IMR-90 (cell line): ENCODE results near the gene VAC14. TPM values are rescaled to one million over a fixed set of nuclear protein-coding genes. Genes with fewer than 3 reads are reported as not detected.

Experiments used
- ATAC-seq: fragments of 200-7000 bp; cut with Tn5 transposase; 2 replicates; pipeline ENCODE4 v1.9.1; 2020; ENCODE audit warnings: low read depth, mild to moderate bottlenecking, moderate library complexity
- BruUV-seq: library from RNA; stranded (reverse); fragments of 400-500 nt; replicated peaks from 2 replicates; lab custom pipeline; 2021; lab: Mats Ljungman, UMichigan
- CTCF ChIA-PET: fragments of 300-600 bp; formaldehyde crosslinking; extraction: SDS; loops from one replicate; lab custom pipeline; 2021; ENCODE audit warnings: antibody characterized with exemption; lab: Yijun Ruan, JAX
- POLR2A ChIA-PET: fragments of 300-600 bp; sonication (Branson Sonifier 250); formaldehyde crosslinking; loops from one replicate; lab custom pipeline; 2022; ENCODE audit warnings: antibody characterized with exemption; ENCODE audit not compliant: unreplicated experiment; lab: Charles Lee
- DNase-seq: peaks from one replicate; pipeline ENCODE4 v3.0.0; 2013
- H2AFZ ChIP-seq: replicated peaks from 2 replicates; pipeline ENCODE3; 2013; ENCODE audit warnings: low read length, mild to moderate bottlenecking; ENCODE audit not compliant: poor library complexity
- H2AK5ac ChIP-seq: 2 replicates; pipeline ENCODE4 v1.6.1; 2013; ENCODE audit warnings: low read depth, low read length, inconsistent platforms
- H2AK9ac ChIP-seq: replicated peaks from 2 replicates; pipeline ENCODE3; 2013; ENCODE audit warnings: mild to moderate bottlenecking, low read depth, low read length, moderate library complexity; ENCODE audit not compliant: poor library complexity
- H2BK120ac ChIP-seq: 2 replicates; pipeline ENCODE4 v1.6.1; 2013; ENCODE audit warnings: low read depth, low read length, inconsistent platforms
- H2BK15ac ChIP-seq: 3 replicates; pipeline ENCODE4 v1.6.1; 2013; ENCODE audit warnings: low read depth, low read length, inconsistent platforms
- H2BK20ac ChIP-seq: 2 replicates; pipeline ENCODE4 v1.6.1; 2013; ENCODE audit warnings: low read depth, mild to moderate bottlenecking, inconsistent platforms, low read length, moderate library complexity
- H2BK5ac ChIP-seq: 2 replicates; pipeline ENCODE4 v1.6.1; 2013; ENCODE audit warnings: mild to moderate bottlenecking, low read depth, low read length, inconsistent platforms; ENCODE audit not compliant: poor library complexity, severe bottlenecking
- H3K14ac ChIP-seq: replicated peaks from 2 replicates; pipeline ENCODE4 v1.6.1; 2013; ENCODE audit warnings: low read depth, low read length, inconsistent platforms
- H3K18ac ChIP-seq: 2 replicates; pipeline ENCODE4 v1.6.1; 2013; ENCODE audit warnings: low read depth, low read length, control low read depth
- H3K23ac ChIP-seq: 2 replicates; pipeline ENCODE4 v1.6.1; 2013; ENCODE audit warnings: low read depth, low read length, inconsistent platforms
- H3K27ac ChIP-seq: 2 replicates; pipeline ENCODE4 v1.5.1; 2013; ENCODE audit warnings: mild to moderate bottlenecking, control low read depth, low read length; ENCODE audit not compliant: insufficient read depth
- H3K27me3 ChIP-seq: 2 replicates; pipeline ENCODE4 v1.6.1; 2013; ENCODE audit warnings: low read length; ENCODE audit not compliant: control insufficient read depth, insufficient read depth
- H3K36me3 ChIP-seq: 2 replicates; pipeline ENCODE4 v1.6.1; 2013; ENCODE audit warnings: low read length, mixed read lengths; ENCODE audit not compliant: control insufficient read depth, insufficient read depth
- H3K4ac ChIP-seq: 2 replicates; pipeline ENCODE4 v1.6.1; 2013; ENCODE audit warnings: low read depth, low read length, inconsistent platforms
- H3K4me1 ChIP-seq: 2 replicates; pipeline ENCODE4 v1.6.1; 2013; ENCODE audit warnings: low read length, mixed read lengths; ENCODE audit not compliant: control insufficient read depth, insufficient read depth
- H3K4me2 ChIP-seq: 2 replicates; pipeline ENCODE4 v1.6.1; 2013; ENCODE audit warnings: low read depth, mild to moderate bottlenecking, control low read depth, low read length, moderate library complexity
- H3K4me3 ChIP-seq: 2 replicates; pipeline ENCODE4 v1.5.1; 2013; ENCODE audit warnings: low read depth, mild to moderate bottlenecking, control low read depth, low read length, moderate library complexity; ENCODE audit not compliant: insufficient read depth
- H3K56ac ChIP-seq: 2 replicates; pipeline ENCODE4 v1.6.1; 2013; ENCODE audit warnings: low read length, inconsistent platforms; ENCODE audit not compliant: insufficient read depth; ENCODE audit errors: extremely low read depth
- H3K79me1 ChIP-seq, 2 experiments: 2 replicates each; pipeline ENCODE4 v1.6.1; 2013; ENCODE audit warnings: low read length in 2 of 2, inconsistent platforms in 1 of 2, low read depth in 1 of 2
- H3K9ac ChIP-seq: 2 replicates; pipeline ENCODE4 v1.6.1; 2013; ENCODE audit warnings: low read depth, low read length, control low read depth
- H3K9me1 ChIP-seq: 2 replicates; pipeline ENCODE4 v1.6.1; 2013; ENCODE audit warnings: low read length, inconsistent platforms; ENCODE audit not compliant: insufficient read depth
- H3K9me3 ChIP-seq: 2 replicates; pipeline ENCODE4 v1.6.1; 2013; ENCODE audit warnings: low read length; ENCODE audit not compliant: control insufficient read depth, insufficient read depth
- H4K20me1 ChIP-seq: 2 replicates; pipeline ENCODE4 v1.6.1; 2013; ENCODE audit warnings: low read length, inconsistent platforms; ENCODE audit not compliant: insufficient read depth
- H4K5ac ChIP-seq: 2 replicates; pipeline ENCODE4 v1.6.1; 2013; ENCODE audit warnings: mild to moderate bottlenecking, low read depth, low read length, control low read depth
- H4K8ac ChIP-seq, 2 experiments: 2 replicates each; pipeline ENCODE4 v1.6.1; 2013; ENCODE audit warnings: low read depth in 2 of 2, low read length in 2 of 2, control low read depth in 1 of 2, inconsistent platforms in 1 of 2
- H4K91ac ChIP-seq: 2 replicates; pipeline ENCODE4 v1.6.1; 2013; ENCODE audit warnings: low read depth, low read length, inconsistent platforms; ENCODE audit not compliant: insufficient read depth
- BHLHE40 ChIP-seq: fragments of 150-350 bp; IDR thresholded peaks from 2 replicates; pipeline ENCODE4 v1.6.1; 2016; ENCODE audit warnings: mild to moderate bottlenecking, low read depth, low read length
- CEBPB ChIP-seq: IDR thresholded peaks from 2 replicates; pipeline ENCODE4 v1.6.1; 2012; ENCODE audit warnings: low read depth, low read length, improper control_type of control experiment
- CHD1 ChIP-seq: IDR thresholded peaks from 2 replicates; pipeline ENCODE4 v1.6.1; 2012; ENCODE audit warnings: low read depth, low read length, improper control_type of control experiment
- FOS ChIP-seq: fragments of 150-350 bp; IDR thresholded peaks from 2 replicates; pipeline ENCODE4 v1.6.1; 2016; ENCODE audit warnings: low read depth, low read length
- MAFK ChIP-seq: IDR thresholded peaks from 2 replicates; pipeline ENCODE4 v1.6.1; 2012; ENCODE audit warnings: low read depth, low read length, improper control_type of control experiment
- MAZ ChIP-seq: IDR thresholded peaks from 2 replicates; pipeline ENCODE4 v1.6.1; 2012; ENCODE audit warnings: low read depth, mild to moderate bottlenecking, low read length, improper control_type of control experiment, moderate library complexity, borderline replicate concordance
- MXI1 ChIP-seq: IDR thresholded peaks from 2 replicates; pipeline ENCODE4 v1.6.1; 2012; ENCODE audit warnings: low read depth, mild to moderate bottlenecking, low read length, moderate library complexity, borderline replicate concordance
- NFE2L2 ChIP-seq: fragments of 150-350 bp; IDR thresholded peaks from 2 replicates; pipeline ENCODE4 v1.6.1; 2016; ENCODE audit warnings: low read depth, mild to moderate bottlenecking, low read length
- POLR2A ChIP-seq: IDR thresholded peaks from 2 replicates; pipeline ENCODE4 v1.6.1; 2012; ENCODE audit warnings: mild to moderate bottlenecking, low read depth, low read length
- RAD21 ChIP-seq: IDR thresholded peaks from 2 replicates; pipeline ENCODE4 v1.6.1; 2012; ENCODE audit warnings: low read length, improper control_type of control experiment
- RFX5 ChIP-seq: IDR thresholded peaks from 2 replicates; pipeline ENCODE4 v1.8.0; 2012; ENCODE audit warnings: low read depth, mild to moderate bottlenecking, low read length, moderate library complexity
- WGBS, 2 experiments: methylation state at CpG; one replicate each; pipeline versions ENCODE4 v1.1.5 to v1.1.7; 2013; ENCODE audit warnings: missing lambda C conversion rate in 2 of 2; ENCODE audit not compliant: insufficient read length in 1 of 2; ENCODE audit errors: extremely low coverage in 2 of 2; 5-methylcytosine and 5-hydroxymethylcytosine counted together
- dilution Hi-C: fragments of 300-500 bp; cut with HindIII; formaldehyde crosslinking; loops from one replicate; pipeline ENCODE4 v1.14.3; 2018; ENCODE audit warnings: low sequenced_read_pairs; ENCODE audit not compliant: unreplicated experiment
- in situ Hi-C: fragments of 300-500 bp; cut with MboI; formaldehyde crosslinking; loops from 3 replicates; pipeline ENCODE4 v1.14.3; 2019; ENCODE audit warnings: low sequenced_read_pairs, inconsistent platforms, mixed read lengths
- intact Hi-C: fragments of 100-400 bp; cut with micrococcal nuclease; formaldehyde crosslinking; loops from 2 replicates; pipeline ENCODE4 v1.10.0; 2022
- polyA plus RNA-seq, 3 experiments: library from polyadenylated mRNA; depleted of rRNA; stranded (reverse); fragments of >200 nt; gene quantifications; 2 replicates each; pipeline ENCODE4 v1.2.3, GENCODE V29; 2012; ENCODE audit warnings: low replicate concordance in 1 of 3
- total RNA-seq: library from RNA; depleted of rRNA; stranded (reverse); fragments of >200 nt; gene quantifications from 2 replicates; pipeline ENCODE4 v1.2.3, GENCODE V29; 2012
- TF ChIP-seq, protein P1 (sequence below): fragments of 150-350 bp; IDR thresholded peaks from 2 replicates; pipeline ENCODE4 v1.6.1; 2017; ENCODE audit warnings: mild to moderate bottlenecking, antibody characterized with exemption, low read length, low read depth
- TF ChIP-seq, protein P2 (sequence below): fragments of 150-350 bp; IDR thresholded peaks from 2 replicates; pipeline ENCODE4 v1.6.1; 2016; ENCODE audit warnings: low read depth, mild to moderate bottlenecking, low read length, moderate library complexity, borderline replicate concordance
- TF ChIP-seq, protein P3 (sequence below): conservative IDR thresholded peaks from 2 replicates; pipeline ENCODE4 v1.5.1; 2012; ENCODE audit warnings: mild to moderate bottlenecking, low read depth, low read length, improper control_type of control experiment

The VAC14 gene
- total and polyA plus RNA-seq, 2 of the 4 experiments (the other 2 are of a cell fraction), result 21.1 to 40.2 TPM

DNA sequence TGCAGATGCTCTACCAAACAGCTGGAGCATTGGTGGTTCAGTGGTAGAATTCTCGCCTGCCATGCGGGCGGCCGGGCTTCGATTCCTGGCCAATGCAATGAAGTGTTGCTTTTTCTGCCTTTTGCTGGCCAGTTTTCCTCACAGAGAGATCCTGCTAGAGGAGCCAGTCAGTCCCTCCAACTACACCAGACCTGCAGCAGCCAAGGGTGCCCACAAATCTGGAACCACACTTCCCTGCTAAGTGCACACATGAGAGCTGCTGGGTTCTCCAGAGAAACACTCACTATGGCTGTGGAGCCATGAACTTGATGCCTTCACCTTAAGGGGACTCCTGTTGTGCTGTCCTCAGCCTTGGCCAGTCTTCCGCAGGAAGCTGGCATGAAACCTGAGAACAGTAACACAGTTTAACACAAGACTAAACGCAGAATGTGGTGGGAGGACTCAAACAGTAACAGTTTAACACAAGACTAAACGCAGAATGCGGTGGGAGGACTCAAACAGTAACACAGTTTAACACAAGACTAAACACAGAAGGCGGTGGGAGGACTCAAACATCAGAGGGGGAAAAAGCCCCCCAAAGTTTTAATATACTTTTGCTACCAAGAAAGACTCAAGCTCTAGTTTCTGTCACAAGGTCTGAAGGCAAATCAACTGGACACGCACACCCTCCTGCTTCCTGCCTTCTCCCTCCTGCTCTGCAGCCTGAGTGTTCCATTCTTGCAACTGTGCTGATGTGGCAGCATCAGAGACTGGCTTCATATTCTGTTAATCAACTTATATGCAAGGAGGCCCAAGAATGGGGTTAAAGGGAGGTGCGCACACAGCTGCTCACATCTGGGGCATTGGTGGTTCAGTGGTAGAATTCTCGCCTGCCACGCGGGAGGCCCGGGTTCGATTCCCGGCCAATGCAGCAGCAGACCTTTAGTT, 12.0 kb downstream of the VAC14 start:
- TF ChIP-seq, protein P1, sequence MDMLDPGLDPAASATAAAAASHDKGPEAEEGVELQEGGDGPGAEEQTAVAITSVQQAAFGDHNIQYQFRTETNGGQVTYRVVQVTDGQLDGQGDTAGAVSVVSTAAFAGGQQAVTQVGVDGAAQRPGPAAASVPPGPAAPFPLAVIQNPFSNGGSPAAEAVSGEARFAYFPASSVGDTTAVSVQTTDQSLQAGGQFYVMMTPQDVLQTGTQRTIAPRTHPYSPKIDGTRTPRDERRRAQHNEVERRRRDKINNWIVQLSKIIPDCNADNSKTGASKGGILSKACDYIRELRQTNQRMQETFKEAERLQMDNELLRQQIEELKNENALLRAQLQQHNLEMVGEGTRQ, result no peak
- TF ChIP-seq, protein P2, sequence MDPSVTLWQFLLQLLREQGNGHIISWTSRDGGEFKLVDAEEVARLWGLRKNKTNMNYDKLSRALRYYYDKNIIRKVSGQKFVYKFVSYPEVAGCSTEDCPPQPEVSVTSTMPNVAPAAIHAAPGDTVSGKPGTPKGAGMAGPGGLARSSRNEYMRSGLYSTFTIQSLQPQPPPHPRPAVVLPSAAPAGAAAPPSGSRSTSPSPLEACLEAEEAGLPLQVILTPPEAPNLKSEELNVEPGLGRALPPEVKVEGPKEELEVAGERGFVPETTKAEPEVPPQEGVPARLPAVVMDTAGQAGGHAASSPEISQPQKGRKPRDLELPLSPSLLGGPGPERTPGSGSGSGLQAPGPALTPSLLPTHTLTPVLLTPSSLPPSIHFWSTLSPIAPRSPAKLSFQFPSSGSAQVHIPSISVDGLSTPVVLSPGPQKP, result no peak
- TF ChIP-seq RFX5, result no peak
- TF ChIP-seq, protein P3, sequence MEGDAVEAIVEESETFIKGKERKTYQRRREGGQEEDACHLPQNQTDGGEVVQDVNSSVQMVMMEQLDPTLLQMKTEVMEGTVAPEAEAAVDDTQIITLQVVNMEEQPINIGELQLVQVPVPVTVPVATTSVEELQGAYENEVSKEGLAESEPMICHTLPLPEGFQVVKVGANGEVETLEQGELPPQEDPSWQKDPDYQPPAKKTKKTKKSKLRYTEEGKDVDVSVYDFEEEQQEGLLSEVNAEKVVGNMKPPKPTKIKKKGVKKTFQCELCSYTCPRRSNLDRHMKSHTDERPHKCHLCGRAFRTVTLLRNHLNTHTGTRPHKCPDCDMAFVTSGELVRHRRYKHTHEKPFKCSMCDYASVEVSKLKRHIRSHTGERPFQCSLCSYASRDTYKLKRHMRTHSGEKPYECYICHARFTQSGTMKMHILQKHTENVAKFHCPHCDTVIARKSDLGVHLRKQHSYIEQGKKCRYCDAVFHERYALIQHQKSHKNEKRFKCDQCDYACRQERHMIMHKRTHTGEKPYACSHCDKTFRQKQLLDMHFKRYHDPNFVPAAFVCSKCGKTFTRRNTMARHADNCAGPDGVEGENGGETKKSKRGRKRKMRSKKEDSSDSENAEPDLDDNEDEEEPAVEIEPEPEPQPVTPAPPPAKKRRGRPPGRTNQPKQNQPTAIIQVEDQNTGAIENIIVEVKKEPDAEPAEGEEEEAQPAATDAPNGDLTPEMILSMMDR, result no peak
- no peak for TF ChIP-seq CHD1
- no peak for TF ChIP-seq FOS
- TF ChIP-seq RAD21, result no peak
- TF ChIP-seq MAZ, result no peak
- no peak for TF ChIP-seq MAFK
- no peak for TF ChIP-seq CEBPB
- TF ChIP-seq MXI1, result no peak
- TF ChIP-seq NFE2L2, result no peak
- no peak for TF ChIP-seq BHLHE40
- TF ChIP-seq POLR2A, result no peak
- H3K27me3 ChIP-seq, result no peaks in the 10 kb centered on the region
- H2AK9ac ChIP-seq, result no peak overlapping the region
- no peak overlapping the region for H3K56ac ChIP-seq
- H3K14ac ChIP-seq, result no peak overlapping the region
- intact Hi-C loops, result no loop called here
- no peak overlapping the region for H2BK120ac ChIP-seq
- no peak overlapping the region for H4K5ac ChIP-seq
- dilution Hi-C loops, result no loop called here
- in situ Hi-C loops, result loop anchor here (10.0 to 25.0 kb wide), 3 partner anchors 498 to 698 kb away; partner anchors contain the start of genes CALB2, CMTR2 and ZNF19
- ChIA-PET POLR2A (no interaction called here), CTCF (no interaction called here)
- H3K23ac ChIP-seq, result no peak overlapping the region
- no peaks in the 10 kb centered on the region for H3K9me3 ChIP-seq
- H3K4me2 ChIP-seq, result no peak overlapping the region
- H3K27ac ChIP-seq, result no peak overlapping the region
- H3K4me3 ChIP-seq, result no peak overlapping the region
- H4K20me1 ChIP-seq, result peaks cover 36% of the 10 kb centered on the region
- no peak overlapping the region for H2BK15ac ChIP-seq
- H3K36me3 ChIP-seq, result peaks cover 23% of the 10 kb centered on the region
- WGBS, 2 experiments, result 60% methylated on average over 1 of the region's 18 CpGs; no CpG with 5 or more reads in 1 of the 2 experiments
- H2BK20ac ChIP-seq, result no peak overlapping the region
- no peak overlapping the region for H2AFZ ChIP-seq
- no peak overlapping the region for H3K18ac ChIP-seq
- no peak overlapping the region for H2BK5ac ChIP-seq
- H4K91ac ChIP-seq, result no peak overlapping the region
- peak; percentile 71 for ATAC-seq
- no peak overlapping the region for H4K8ac ChIP-seq
- H3K4me1 ChIP-seq, result no peaks in the 10 kb centered on the region; the same call in 1 of the 2 replicates
- DNase-seq, result peak; percentile 49
- no peak overlapping the region for H2AK5ac ChIP-seq
- H3K9me1 ChIP-seq, result peaks cover 7% of the 10 kb centered on the region; the same call in 1 of the 2 replicates
- BruUV-seq, result no TSS peak
- H3K79me1 ChIP-seq, result peaks cover 46 to 69% of the 10 kb centered on the region in 2 experiments
- H3K4ac ChIP-seq, result no peak overlapping the region
- H3K9ac ChIP-seq, result no peak overlapping the region
